Left hindlimb (tissue), 1 donor: ENCODE measurements around the gene ADCY3.

Source experiments
- DNase-seq: peaks from one replicate; pipeline ENCODE4 v3.0.0-alpha.2; 2018

The ADCY3 gene

GRCh38 chr2:24899361-24899910, 20.6 kb downstream of the ADCY3 start:
- DNase-seq: no peak

DNA sequence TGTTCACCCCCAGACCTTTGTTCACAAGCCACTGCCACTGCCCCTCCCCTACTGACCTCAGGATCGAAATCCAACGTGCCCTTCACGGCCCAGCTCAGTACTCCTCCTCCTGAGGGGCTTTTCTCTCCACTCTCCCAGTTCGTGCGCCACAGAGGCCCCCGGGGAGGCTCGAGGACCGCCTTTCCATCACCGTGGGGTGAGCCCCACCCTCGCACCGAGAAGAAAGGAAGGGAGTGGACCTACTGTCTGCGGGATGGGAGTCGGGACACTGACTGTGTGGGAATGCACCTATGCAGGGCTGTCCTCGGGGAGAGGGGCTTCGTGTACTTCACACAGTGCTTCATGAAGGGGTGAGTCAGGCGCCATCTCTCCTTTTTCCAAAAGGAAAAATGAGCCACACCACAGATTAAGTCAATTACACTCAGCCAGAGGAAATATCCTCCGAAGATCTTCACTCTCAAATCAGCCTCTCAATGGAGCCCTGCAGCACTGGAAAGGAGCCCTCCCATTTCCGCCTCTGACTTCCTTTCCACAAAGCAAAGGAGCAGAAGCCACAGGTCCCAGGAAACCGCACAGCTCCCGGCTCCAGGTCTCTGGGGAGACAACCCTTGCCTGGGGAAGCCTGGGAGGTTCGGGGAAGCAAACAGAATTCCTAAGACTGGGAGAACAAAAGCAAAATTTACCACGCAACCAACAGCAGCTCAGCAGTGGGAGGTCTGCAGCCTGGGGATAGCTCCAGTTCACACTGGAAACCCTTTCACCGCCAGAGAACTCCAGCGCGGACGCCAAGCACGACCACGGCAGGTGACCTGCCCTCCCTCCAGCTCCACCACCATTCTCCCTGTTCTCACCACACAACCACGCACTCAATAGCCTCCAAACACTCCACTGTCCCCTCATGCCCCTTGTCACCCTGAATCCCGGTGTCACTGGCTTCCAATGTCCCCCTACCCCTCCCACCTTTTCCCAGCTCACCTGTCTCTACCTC, 21.6 kb downstream of the ADCY3 start:
- DNase-seq: no peak

DNA sequence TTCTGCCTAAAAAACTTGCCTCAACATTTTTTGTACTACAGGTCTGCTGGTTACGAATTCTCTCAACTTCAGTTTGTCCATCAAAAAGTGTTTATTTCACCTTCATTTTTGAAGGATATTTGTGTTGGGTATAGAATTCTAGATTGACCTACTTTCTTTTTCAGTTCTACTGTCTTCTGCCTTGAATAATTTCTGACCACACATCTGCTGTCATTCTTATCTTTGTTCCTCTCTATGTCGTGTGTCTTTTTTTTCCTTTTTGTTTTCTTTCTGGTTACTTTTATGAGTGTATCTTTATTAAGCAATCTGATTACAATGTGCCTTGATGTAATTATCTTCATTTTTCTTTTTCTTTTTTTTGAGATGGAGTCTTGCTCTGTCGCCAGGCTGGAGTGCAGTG, 25.3 kb downstream of the ADCY3 start:
- no peak for DNase-seq

- DNase-seq: no peak
Observed at GRCh38 chr2:24893934-24894333, 26.1 kb downstream of the ADCY3 start.

DNA sequence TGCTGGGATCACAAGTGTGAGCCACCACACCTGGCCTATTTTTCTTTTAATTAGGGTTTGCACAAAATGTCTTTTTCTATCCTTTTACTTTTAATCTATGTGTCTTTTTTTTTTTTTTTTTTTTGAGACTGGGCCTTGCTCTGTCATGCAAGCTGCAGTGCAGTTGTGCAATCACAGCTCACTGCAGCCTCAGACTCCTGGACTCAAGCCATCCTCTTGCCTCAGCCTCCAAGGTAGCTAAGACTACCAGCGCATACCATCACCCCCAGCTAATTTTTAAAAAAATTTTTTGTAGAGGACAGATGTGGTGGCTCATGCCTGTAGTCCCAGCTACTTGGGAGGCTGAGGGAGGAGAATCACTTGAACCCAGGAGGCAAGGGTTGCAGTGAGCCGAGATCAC, 27.1 kb downstream of the ADCY3 start:
- DNase-seq: no peak

GRCh38 chr2:24891201-24891600, 28.8 kb downstream of the ADCY3 start:
- DNase-seq: no peak

GRCh38 chr2:24889221-24889620, 30.8 kb downstream of the ADCY3 start:
- DNase-seq: no peak

GRCh38 chr2:24888177-24888576, 31.9 kb downstream of the ADCY3 start:
- no peak for DNase-seq

GRCh38 chr2:24887307-24887874, 32.6 kb downstream of the ADCY3 start:
- DNase-seq: no peak

- DNase-seq: no peak
Observed at GRCh38 chr2:24886691-24887304, 33.2 kb downstream of the ADCY3 start.

DNA sequence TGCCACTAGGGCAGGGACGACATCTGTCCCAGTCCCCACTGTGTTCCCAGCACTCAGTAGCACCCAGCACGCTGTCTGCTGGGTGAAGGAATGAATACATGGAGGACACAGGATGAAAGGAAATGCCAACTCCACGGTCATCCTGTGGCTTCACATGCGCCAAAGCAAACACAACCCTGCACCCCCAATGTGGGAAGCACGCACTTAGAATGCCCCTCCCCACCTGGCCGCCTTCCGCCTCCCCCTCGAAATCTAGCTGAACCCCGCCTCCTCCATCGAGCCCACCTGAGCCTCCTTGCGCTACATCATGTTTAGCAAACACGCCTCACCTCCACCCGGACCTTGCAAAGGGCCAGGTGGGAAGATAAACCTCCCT, 33.9 kb downstream of the ADCY3 start:
- no peak for DNase-seq

DNA sequence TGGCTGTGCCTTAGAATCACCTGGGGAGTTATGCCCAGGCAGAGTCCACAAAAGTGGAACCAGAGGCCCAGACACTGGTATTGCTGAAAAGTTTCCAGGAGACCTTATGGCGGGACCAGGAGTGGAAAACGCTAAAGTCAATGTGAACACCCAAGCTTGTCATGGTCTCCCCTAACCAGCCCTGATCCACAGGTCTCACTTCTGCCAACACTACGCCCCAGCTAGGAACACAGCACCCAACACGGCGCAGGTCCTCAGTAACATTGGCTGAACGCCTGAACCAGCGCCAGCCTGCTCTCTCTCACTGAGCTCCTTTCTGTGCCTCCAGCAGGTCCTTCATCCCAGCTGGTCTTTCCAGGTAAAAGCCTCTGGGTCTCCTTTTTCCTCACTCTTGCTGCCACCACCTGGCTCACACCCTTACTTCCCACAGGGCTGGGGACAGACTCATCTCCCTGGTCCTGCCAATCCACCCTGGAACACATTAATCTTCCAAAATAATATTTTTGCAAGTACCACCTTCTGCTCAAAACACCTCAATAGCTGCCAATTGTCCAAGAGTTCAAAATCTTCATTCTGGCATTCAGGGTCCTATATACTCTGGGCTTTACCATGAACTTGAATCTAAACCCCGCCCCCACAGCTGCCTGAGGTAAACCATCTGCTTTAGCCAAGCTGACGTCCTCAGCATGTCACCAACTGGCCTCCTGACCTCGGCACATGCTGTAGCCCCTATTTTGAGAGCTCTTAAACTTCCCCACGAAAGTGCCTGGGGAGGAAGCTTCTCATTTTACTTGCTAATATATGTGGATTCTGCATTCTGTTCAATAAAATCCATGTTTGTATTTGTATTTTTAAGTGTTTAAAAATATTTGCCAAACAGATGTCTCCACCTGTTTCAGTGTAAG, 34.6 kb downstream of the ADCY3 start:
- no peak for DNase-seq

GRCh38 chr2:24883946-24884345, 36.1 kb downstream of the ADCY3 start:
- DNase-seq: no peak

DNA sequence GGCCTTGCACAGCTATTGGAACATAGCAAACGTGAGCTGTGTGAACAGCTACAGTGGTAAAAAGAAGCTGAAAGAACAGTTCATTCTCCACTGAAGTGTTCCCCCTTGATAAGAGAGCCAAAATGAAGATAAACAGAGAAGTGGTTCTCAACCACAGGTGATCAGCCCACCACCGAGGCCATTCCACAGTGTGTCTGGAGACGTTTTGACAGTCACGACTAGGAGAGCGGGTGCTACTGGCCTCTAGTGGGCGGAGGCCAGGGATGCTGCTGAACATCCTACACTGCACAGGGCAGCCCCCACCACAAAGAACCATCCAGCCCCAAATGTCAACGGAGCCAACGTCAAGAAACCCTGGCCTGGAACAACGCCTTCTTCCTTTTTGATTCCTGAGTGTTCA, 38.4 kb downstream of the ADCY3 start:
- no peak for DNase-seq

GRCh38 chr2:24881158-24881557, 38.9 kb downstream of the ADCY3 start:
- no peak for DNase-seq

GRCh38 chr2:24878341-24878740, 41.7 kb downstream of the ADCY3 start:
- no peak for DNase-seq

DNA sequence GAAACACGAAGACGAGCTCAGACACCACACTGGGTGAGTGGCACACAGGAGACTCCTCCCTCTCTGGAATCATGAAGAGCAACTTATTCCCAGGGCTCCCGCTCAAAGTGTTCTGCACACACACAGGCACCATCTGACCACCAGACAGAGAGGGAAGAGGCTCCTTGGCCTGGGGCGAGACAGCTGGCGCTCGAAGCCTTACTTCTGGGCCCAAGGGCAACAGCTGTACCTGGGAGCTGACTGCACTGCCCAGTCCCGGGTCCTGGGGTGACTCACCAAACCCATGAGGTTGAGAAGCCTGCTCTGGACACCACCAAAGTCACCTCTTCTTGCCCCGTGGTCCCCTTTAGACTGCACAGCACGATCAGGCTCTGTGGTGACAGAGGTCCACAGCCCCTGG, 42.4 kb downstream of the ADCY3 start:
- no peak for DNase-seq

DNA sequence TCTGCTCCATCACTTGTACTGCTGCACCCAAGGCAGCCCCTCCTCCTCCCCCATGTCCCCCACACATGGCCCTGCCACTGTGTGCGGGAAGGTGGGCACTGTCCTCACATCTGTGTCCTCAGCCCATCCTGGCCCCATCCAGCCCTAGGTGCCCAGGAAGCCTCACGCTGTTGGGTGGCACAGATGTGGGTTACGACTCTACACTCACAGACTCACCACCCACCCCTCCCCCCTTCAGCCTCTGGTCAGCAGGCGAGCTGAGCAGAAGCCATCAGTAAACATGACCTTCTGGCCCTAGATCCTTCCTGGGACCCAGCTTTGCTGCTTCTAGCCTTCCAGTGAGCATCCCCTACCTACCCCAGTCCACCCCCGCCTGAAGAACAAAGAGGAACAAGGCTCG, 43.0 kb downstream of the ADCY3 start:
- DNase-seq: no peak

- DNase-seq: no peak
Observed at GRCh38 chr2:24875901-24876300, 44.1 kb downstream of the ADCY3 start.

DNA sequence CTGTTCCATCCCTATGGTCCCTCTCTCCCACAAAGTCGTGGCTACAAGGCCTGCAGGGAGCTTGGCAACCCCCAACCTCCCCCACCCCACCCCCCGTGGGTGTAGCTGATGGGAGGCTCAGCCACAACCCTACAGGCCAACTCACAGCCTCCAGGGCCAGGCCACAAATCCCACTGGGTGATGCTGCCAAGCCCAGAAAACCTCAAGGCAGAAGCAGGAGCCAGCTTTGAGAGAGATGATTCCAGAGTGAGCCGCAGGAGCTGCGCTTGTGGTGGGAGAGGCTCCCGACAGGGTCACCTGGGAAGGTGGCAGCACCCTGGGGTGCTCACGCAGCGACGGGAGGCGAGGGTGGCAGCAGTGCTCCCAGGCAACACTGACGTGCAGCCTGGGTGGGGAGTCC, 44.8 kb downstream of the ADCY3 start:
- peak; percentile 66 for DNase-seq

- DNase-seq: no peak
Observed at GRCh38 chr2:24874035-24874434, 46.0 kb downstream of the ADCY3 start.

DNA sequence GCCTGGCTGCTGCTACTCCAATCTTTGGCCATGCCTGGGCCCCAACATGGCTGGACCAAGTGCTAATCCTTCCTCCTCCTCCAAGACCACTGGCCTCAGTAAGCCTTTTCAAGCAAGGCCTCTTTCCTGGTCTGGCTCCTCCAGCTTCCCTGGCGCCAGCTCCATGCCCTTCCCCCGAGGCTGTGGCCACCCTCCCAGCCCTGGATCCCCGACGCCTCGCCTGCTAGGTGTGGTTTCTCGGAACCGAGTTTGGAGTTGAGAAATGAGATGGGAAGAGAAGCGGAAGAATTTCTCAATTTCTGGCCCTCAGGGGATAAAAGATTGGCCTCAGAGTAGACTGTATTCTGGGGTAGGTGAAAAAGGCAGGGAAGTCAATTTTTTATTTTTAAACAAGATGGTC, 46.4 kb downstream of the ADCY3 start:
- no peak for DNase-seq
